HepG2 (cell line): ENCODE results near the gene PRKCZ. TPM values are rescaled to one million over a fixed set of nuclear protein-coding genes. Genes with fewer than 3 reads are reported as not detected.

Source experiments
- ATAC-seq: fragments of 200-7000 bp; cut with Tn5 transposase; 3 replicates; pipeline ENCODE4 v1.9.1; 2020; ENCODE audit warnings: mild to moderate bottlenecking, moderate library complexity
- BruUV-seq: library from RNA; stranded (reverse); fragments of 400-500 nt; replicated peaks from 2 replicates; lab custom pipeline; 2021; lab: Mats Ljungman, UMichigan
- CTCF ChIA-PET: fragments of 300-600 bp; formaldehyde crosslinking; extraction: SDS; loops from one replicate; lab custom pipeline; 2021; ENCODE audit warnings: low total read pairs, inconsistent platforms, low intra/inter-chr PET ratio; lab: Yijun Ruan, JAX
- POLR2A ChIA-PET: fragments of 350-600 bp; sonication (Branson Sonifier 250); formaldehyde crosslinking; loops from one replicate; lab custom pipeline; 2020; ENCODE audit warnings: antibody characterized with exemption, inconsistent platforms; lab: Yijun Ruan, JAX
- DNase-seq: peaks from one replicate; pipeline ENCODE4 v3.0.0-alpha.2; 2015; ENCODE audit warnings: low spot score
- FAIRE-seq: peaks from 3 replicates; lab custom pipeline; 2011; peaks lifted over from hg19 to GRCh38; lab: Jason Lieb, UNC
- H2AFZ ChIP-seq: one replicate; pipeline ENCODE4 v1.6.1; 2011; ENCODE audit warnings: low read length, inconsistent platforms
- H3K27ac ChIP-seq: fragments of 300-600 bp; 3 replicates; pipeline ENCODE4 v1.8.0; 2011; ENCODE audit warnings: mixed run types, mild to moderate bottlenecking, mixed read lengths, low read length, inconsistent platforms; ENCODE audit not compliant: insufficient read depth; ENCODE audit errors: extremely low read length
- H3K27me3 ChIP-seq, 2 experiments: fragments of 200-600 bp in 1 of 2; 2 replicates in 1 of 2; 3 replicates in 1 of 2; pipeline versions ENCODE4 v1.6.0 to v1.8.0; 2011; ENCODE audit warnings: low read length in 2 of 2, mild to moderate bottlenecking in 2 of 2, moderate library complexity in 2 of 2, inconsistent platforms in 1 of 2; ENCODE audit not compliant: insufficient read depth in 2 of 2, control insufficient read depth in 1 of 2
- H3K36me3 ChIP-seq, 2 experiments: fragments of 200-600 bp in 1 of 2; replicated peaks in 1 of 2; 2 replicates in 1 of 2; 3 replicates in 1 of 2; pipeline versions ENCODE4 v1.5.1 to v1.8.0; 2011; ENCODE audit warnings: low read length in 2 of 2, inconsistent platforms in 1 of 2; ENCODE audit not compliant: insufficient read depth in 2 of 2, control insufficient read depth in 1 of 2
- H3K4me1 ChIP-seq: 2 replicates; pipeline ENCODE4 v1.5.1; 2012; ENCODE audit warnings: low read length, inconsistent platforms; ENCODE audit not compliant: insufficient read depth
- H3K4me2 ChIP-seq: 2 replicates; pipeline ENCODE4 v1.6.0; 2011; ENCODE audit warnings: low read depth, low read length, inconsistent platforms
- H3K4me3 ChIP-seq, 3 experiments: fragments of 200-600 bp in 1 of 3; sonication (generic), shearing (Covaris generic) in 1 of 3; replicated peaks in 1 of 3; 2 replicates each; pipeline ENCODE4 v1.5.1; 2011 to 2016; ENCODE audit warnings: low read length in 3 of 3, inconsistent platforms in 2 of 3, low read depth in 2 of 3, mild to moderate bottlenecking in 2 of 3, control low read depth in 1 of 3, mixed read lengths in 1 of 3; ENCODE audit not compliant: insufficient read depth in 1 of 3
- H3K79me2 ChIP-seq: one replicate; pipeline ENCODE4 v1.6.1; 2011; ENCODE audit warnings: low read length, inconsistent platforms; ENCODE audit not compliant: insufficient read depth
- H3K9ac ChIP-seq: 2 replicates; pipeline ENCODE4 v1.6.0; 2011; ENCODE audit warnings: mild to moderate bottlenecking, low read depth, low read length, inconsistent platforms; ENCODE audit not compliant: insufficient read depth
- H3K9me3 ChIP-seq: 2 replicates; pipeline ENCODE4 v1.5.1; 2012; ENCODE audit warnings: mild to moderate bottlenecking, low read length
- H4K20me1 ChIP-seq: 2 replicates; pipeline ENCODE4 v1.6.0; 2011; ENCODE audit warnings: inconsistent platforms, mild to moderate bottlenecking, low read length, moderate library complexity; ENCODE audit not compliant: insufficient read depth
- AKAP8 ChIP-seq: sonication (generic); formaldehyde crosslinking; IDR thresholded peaks from 2 replicates; pipeline ENCODE4 v1.5.1; 2020; ENCODE audit warnings: mild to moderate bottlenecking, missing genetic modification reagents
- ELF1 ChIP-seq: sonication (generic); formaldehyde crosslinking; IDR thresholded peaks from 2 replicates; pipeline ENCODE4 v1.4.0; 2020; ENCODE audit warnings: missing genetic modification reagents
- FOXK1 ChIP-seq: sonication (generic); formaldehyde crosslinking; IDR thresholded peaks from 2 replicates; pipeline ENCODE4 v1.4.0; 2020; ENCODE audit warnings: low read depth, missing genetic modification reagents, borderline replicate concordance
- KAT7 ChIP-seq: IDR thresholded peaks from 2 replicates; pipeline ENCODE4 v1.6.1; 2018; ENCODE audit warnings: borderline replicate concordance, missing compliant biosample characterization
- MED1 ChIP-seq: sonication (generic); formaldehyde crosslinking; IDR thresholded peaks from 2 replicates; pipeline ENCODE4 v1.4.0; 2020; ENCODE audit warnings: missing genetic modification reagents
- NCOA2 ChIP-seq: sonication (generic); formaldehyde crosslinking; IDR thresholded peaks from 2 replicates; pipeline ENCODE4 v1.8.0; 2022; ENCODE audit warnings: inconsistent platforms
- POLR2G ChIP-seq: fragments of 200-400 bp; formaldehyde crosslinking; IDR thresholded peaks from 2 replicates; pipeline ENCODE4 v1.6.1; 2018; ENCODE audit warnings: mild to moderate bottlenecking, low read depth, low read length, moderate library complexity
- REL ChIP-seq: sonication (generic); formaldehyde crosslinking; conservative IDR thresholded peaks from 2 replicates; pipeline ENCODE4 v1.8.0; 2022; ENCODE audit warnings: mild to moderate bottlenecking, missing genetic modification reagents, moderate library complexity
- RXRB ChIP-seq: IDR thresholded peaks from 2 replicates; pipeline ENCODE4 v1.6.1; 2016; ENCODE audit warnings: borderline replicate concordance, missing genetic modification reagents, missing compliant biosample characterization
- SSRP1 ChIP-seq: IDR thresholded peaks from 2 replicates; pipeline ENCODE4 v1.6.1; 2016; ENCODE audit warnings: control low read depth
- ZMYM2 ChIP-seq: sonication (generic); formaldehyde crosslinking; IDR thresholded peaks from 2 replicates; pipeline ENCODE4 v1.8.0; 2022; ENCODE audit warnings: mild to moderate bottlenecking, missing genetic modification reagents
- ZNF280D ChIP-seq: sonication (generic); formaldehyde crosslinking; IDR thresholded peaks from 2 replicates; pipeline ENCODE4 v1.5.1; 2020; ENCODE audit warnings: mild to moderate bottlenecking, missing genetic modification reagents
- ZNF501 ChIP-seq: sonication (generic); formaldehyde crosslinking; IDR thresholded peaks from 2 replicates; pipeline ENCODE4 v1.5.1; 2020; ENCODE audit warnings: mild to moderate bottlenecking, moderate library complexity, missing genetic modification reagents
- ZNF562 ChIP-seq: sonication (generic); formaldehyde crosslinking; IDR thresholded peaks from 2 replicates; pipeline ENCODE4 v1.8.0; 2022; ENCODE audit warnings: missing genetic modification reagents, borderline replicate concordance
- ZNF687 ChIP-seq: sonication (generic); formaldehyde crosslinking; IDR thresholded peaks from 2 replicates; pipeline ENCODE4 v1.5.1; 2020; ENCODE audit warnings: mild to moderate bottlenecking, missing genetic modification reagents, moderate library complexity
- WGBS: methylation state at CpG from one replicate; pipeline ENCODE4 v1.1.6; 2017; ENCODE audit warnings: low lambda C conversion rate; 5-methylcytosine and 5-hydroxymethylcytosine counted together
- in situ Hi-C: cut with HindIII; loops from 2 replicates; pipeline ENCODE4 v1.10.0; 2017; ENCODE audit warnings: low pct_unique_long_range_greater_than_20kb; ENCODE audit not compliant: extremely low pct_ligation_motif_present
- intact Hi-C: fragments of 100-400 bp; cut with micrococcal nuclease; formaldehyde crosslinking; loops from one replicate; pipeline ENCODE4 v1.10.0; 2022; ENCODE audit not compliant: unreplicated experiment
- polyA plus RNA-seq, 8 experiments: library from polyadenylated mRNA; depleted of rRNA in 3 of 8; stranded (reverse) in 7 of 8; unstranded in 1 of 8; fragments of >200 nt; fragmentation: Illumina TruSeq in 4 of 8; extraction: Trizol in 4 of 8; gene quantifications; 2 replicates each; pipeline versions ENCODE4 v1.2.1 to v1.2.3, GENCODE V29; 2011 to 2016; ENCODE audit warnings: low read depth in 4 of 8, missing spikeins in 1 of 8, mixed read lengths in 1 of 8; ENCODE audit not compliant: insufficient read depth in 1 of 8
- total RNA-seq, 5 experiments: library from RNA; depleted of rRNA; stranded (reverse); fragments of >200 nt; fragmentation: Illumina TruSeq; extraction: Trizol; gene quantifications; 2 replicates each; pipeline ENCODE4 v1.2.3, GENCODE V29; 2016; ENCODE audit warnings: low read depth in 1 of 5

The PRKCZ gene
- total and polyA plus RNA-seq, 2 of the 13 experiments (the other 11 are each of a cell fraction or from before 2014, with no cell fraction given), result 34.7 to 85.2 TPM

- TF ChIP-seq POLR2G (no peak), ZNF562 (CRISPR knock-in tag) (no peak), SSRP1 (CRISPR knock-in tag) (no peak)
These were observed 65.6 kb downstream of the PRKCZ start (continued) for GRCh38 chr1:2115702-2116341.

GRCh38 chr1:2119886-2120285, 69.7 kb downstream of the PRKCZ start:
- Histone ChIP-seq H3K27ac (no peak overlapping the region), H3K4me1 (no peaks in the 10 kb centered on the region), H3K4me3 (no peak overlapping the region), H3K4me2 (no peak overlapping the region), H3K36me3 (no peaks in the 10 kb centered on the region; a peak in 1 of 5 replicates), H2AFZ (no peak overlapping the region), H3K9ac (no peak overlapping the region), H4K20me1 (no peaks in the 10 kb centered on the region), H3K79me2 (no peaks in the 10 kb centered on the region), H3K9me3 (no peaks in the 10 kb centered on the region), H3K27me3 (no peaks in the 10 kb centered on the region)
- no peak for FAIRE-seq
- no peak for DNase-seq
- POLR2A ChIA-PET, result no interaction called here
- CTCF ChIA-PET, result no interaction called here
- WGBS, result 96% methylated on average over 5 of the region's 5 CpGs
- no peak for ATAC-seq
- intact Hi-C loops, result no loop called here
- BruUV-seq, result no TSS peak
- in situ Hi-C loops, result no loop called here
- TF ChIP-seq ZNF501 (CRISPR knock-in tag), result no peak
- no peak for TF ChIP-seq ZNF280D
- TF ChIP-seq ZNF687, result no peak
- no peak for TF ChIP-seq REL (CRISPR knock-in tag)
- TF ChIP-seq ELF1, result no peak
- TF ChIP-seq KAT7 (CRISPR knock-in tag), result no peak
- no peak for TF ChIP-seq RXRB (CRISPR knock-in tag)
- no peak for TF ChIP-seq FOXK1 (CRISPR knock-in tag)
- TF ChIP-seq MED1 (CRISPR knock-in tag), result no peak
- TF ChIP-seq NCOA2, result no peak
- TF ChIP-seq ZMYM2 (CRISPR knock-in tag), result no peak
- TF ChIP-seq AKAP8 (CRISPR knock-in tag), result no peak
